ENCODE results near the gene SSBP4. TPM values are rescaled to one million over a fixed set of nuclear protein-coding genes. Genes with fewer than 3 reads are reported as not detected.

SSBP4 gene
- total RNA-seq, 1 donor from 2014 or later, result 57.7 TPM

DNA sequence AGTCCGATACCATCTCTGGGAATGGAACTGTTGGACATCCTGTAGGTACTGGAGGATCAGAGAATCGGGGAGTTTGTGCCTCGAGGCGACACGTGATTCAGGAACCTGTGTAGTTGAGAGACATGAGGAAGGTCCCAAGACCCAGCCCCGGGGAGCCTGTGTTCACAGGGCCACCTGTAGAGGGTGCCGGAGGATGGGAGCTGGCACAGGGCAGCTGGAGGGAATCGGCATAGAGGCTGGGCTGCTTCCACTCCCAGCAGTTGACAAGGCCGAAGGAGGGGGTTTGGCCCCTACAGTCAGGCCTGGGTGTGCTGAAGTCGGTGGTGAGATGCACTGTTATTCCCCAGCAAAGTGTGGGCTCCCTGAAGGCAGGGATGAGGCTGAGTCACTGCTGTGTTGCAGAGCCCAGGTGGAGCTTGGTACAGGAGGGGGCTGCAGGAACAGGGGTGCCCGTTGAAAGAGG lies 21.2 kb downstream of the SSBP4 start:
- DNase-seq (ENCODE audit: low spot score, unreplicated experiment), result no peak
- H3K4me3 Mint-ChIP-seq (ENCODE audit: low read depth), result no peak overlapping the region
- no peaks in the 10 kb centered on the region for H3K9me3 Mint-ChIP-seq (ENCODE audit: low read depth)
- peaks cover 5% of the 10 kb centered on the region for H3K36me3 Mint-ChIP-seq (ENCODE audit: insufficient read depth)
- H3K27me3 Mint-ChIP-seq, result no peaks in the 10 kb centered on the region
- TF ChIP-seq, protein P1, sequence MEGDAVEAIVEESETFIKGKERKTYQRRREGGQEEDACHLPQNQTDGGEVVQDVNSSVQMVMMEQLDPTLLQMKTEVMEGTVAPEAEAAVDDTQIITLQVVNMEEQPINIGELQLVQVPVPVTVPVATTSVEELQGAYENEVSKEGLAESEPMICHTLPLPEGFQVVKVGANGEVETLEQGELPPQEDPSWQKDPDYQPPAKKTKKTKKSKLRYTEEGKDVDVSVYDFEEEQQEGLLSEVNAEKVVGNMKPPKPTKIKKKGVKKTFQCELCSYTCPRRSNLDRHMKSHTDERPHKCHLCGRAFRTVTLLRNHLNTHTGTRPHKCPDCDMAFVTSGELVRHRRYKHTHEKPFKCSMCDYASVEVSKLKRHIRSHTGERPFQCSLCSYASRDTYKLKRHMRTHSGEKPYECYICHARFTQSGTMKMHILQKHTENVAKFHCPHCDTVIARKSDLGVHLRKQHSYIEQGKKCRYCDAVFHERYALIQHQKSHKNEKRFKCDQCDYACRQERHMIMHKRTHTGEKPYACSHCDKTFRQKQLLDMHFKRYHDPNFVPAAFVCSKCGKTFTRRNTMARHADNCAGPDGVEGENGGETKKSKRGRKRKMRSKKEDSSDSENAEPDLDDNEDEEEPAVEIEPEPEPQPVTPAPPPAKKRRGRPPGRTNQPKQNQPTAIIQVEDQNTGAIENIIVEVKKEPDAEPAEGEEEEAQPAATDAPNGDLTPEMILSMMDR (IDR thresholded peaks at IDR 0.05; ENCODE audit: unreplicated experiment), result peak; percentile 27
- peaks cover 22% of the 10 kb centered on the region for H3K4me1 Mint-ChIP-seq (ENCODE audit: low read depth)
- H3K27ac Mint-ChIP-seq, result peak overlapping the region; percentile 82

- H3K4me3 Mint-ChIP-seq (ENCODE audit: low read depth), result no peak overlapping the region
- TF ChIP-seq, protein P1 (IDR thresholded peaks at IDR 0.05; ENCODE audit: unreplicated experiment), result no peak
- H3K4me1 Mint-ChIP-seq (ENCODE audit: low read depth), result peaks cover 22% of the 10 kb centered on the region
- H3K27me3 Mint-ChIP-seq, result no peaks in the 10 kb centered on the region
- peak overlapping the region; percentile 33 for H3K27ac Mint-ChIP-seq
- H3K36me3 Mint-ChIP-seq (ENCODE audit: insufficient read depth), result peaks cover 3% of the 10 kb centered on the region
- no peak for DNase-seq (ENCODE audit: low spot score, unreplicated experiment)
- H3K9me3 Mint-ChIP-seq (ENCODE audit: low read depth), result no peaks in the 10 kb centered on the region
These were observed 22.0 kb downstream of the SSBP4 start for GRCh38 chr19:18440936-18441803.

DNA sequence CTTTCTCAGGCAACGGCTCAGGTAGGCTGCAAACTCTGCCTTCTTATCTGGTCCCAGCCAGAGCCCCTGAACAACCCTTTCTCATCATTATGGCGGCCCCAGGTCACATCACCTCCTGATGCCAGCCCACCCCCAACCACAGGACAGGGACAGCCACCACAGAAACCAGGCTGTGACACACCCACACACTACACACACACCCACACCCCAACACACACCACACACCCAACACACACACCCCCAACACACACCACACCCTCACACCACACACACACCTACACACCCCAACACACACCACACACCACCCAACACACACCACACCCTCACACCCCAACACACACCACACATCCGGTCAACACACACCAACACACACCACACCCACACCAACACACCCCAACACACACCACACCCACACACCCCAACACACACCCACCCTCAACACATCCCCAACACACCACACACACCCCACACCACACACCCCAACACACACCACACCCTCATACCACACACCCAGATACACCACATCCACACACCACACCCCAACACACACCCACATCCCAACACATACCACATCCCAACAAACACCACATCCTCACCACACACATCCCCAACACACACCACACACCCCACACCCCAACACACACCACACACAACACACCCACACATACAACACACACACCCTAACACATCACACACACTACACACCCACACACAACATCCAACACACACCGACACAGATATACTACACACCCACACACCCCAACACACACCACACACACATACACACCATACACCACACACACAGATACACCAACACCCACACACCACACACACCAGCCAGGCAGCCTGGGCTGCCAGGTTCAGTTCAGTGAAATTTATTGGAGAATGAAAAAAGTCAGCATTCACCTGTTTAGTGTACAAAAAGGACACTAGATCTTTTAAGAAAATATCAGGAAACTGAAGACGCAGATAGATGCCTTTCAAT lies 22.9 kb downstream of the SSBP4 start:
- Mint-ChIP-seq H3K36me3 (ENCODE audit: insufficient read depth) (peaks cover 3% of the 10 kb centered on the region), H3K27ac (no peak overlapping the region), H3K4me3 (ENCODE audit: low read depth) (no peak overlapping the region), H3K9me3 (ENCODE audit: low read depth) (no peaks in the 10 kb centered on the region), H3K27me3 (no peaks in the 10 kb centered on the region), H3K4me1 (ENCODE audit: low read depth) (peaks cover 19% of the 10 kb centered on the region)
- TF ChIP-seq, protein P1 (IDR thresholded peaks at IDR 0.05; ENCODE audit: unreplicated experiment), result no peak
- DNase-seq (ENCODE audit: low spot score, unreplicated experiment), result no peak

- Mint-ChIP-seq H3K9me3 (ENCODE audit: low read depth) (no peaks in the 10 kb centered on the region), H3K36me3 (ENCODE audit: insufficient read depth) (peaks cover 3% of the 10 kb centered on the region), H3K4me1 (ENCODE audit: low read depth) (peaks cover 19% of the 10 kb centered on the region), H3K27me3 (no peaks in the 10 kb centered on the region), H3K4me3 (ENCODE audit: low read depth) (no peak overlapping the region), H3K27ac (no peak overlapping the region)
- TF ChIP-seq, protein P1 (IDR thresholded peaks at IDR 0.05; ENCODE audit: unreplicated experiment), result no peak
- DNase-seq (ENCODE audit: low spot score, unreplicated experiment), result no peak
These were observed 23.7 kb downstream of the SSBP4 start for GRCh38 chr19:18442941-18443340.

- H3K4me3 Mint-ChIP-seq (ENCODE audit: low read depth), result no peak overlapping the region
- H3K27me3 Mint-ChIP-seq, result no peaks in the 10 kb centered on the region
- peaks cover 3% of the 10 kb centered on the region for H3K36me3 Mint-ChIP-seq (ENCODE audit: insufficient read depth)
- peaks cover 19% of the 10 kb centered on the region for H3K4me1 Mint-ChIP-seq (ENCODE audit: low read depth)
- H3K9me3 Mint-ChIP-seq (ENCODE audit: low read depth), result no peaks in the 10 kb centered on the region
- H3K27ac Mint-ChIP-seq, result no peak overlapping the region
- no peak for DNase-seq (ENCODE audit: low spot score, unreplicated experiment)
- TF ChIP-seq, protein P1 (IDR thresholded peaks at IDR 0.05; ENCODE audit: unreplicated experiment), result no peak
These were observed 24.2 kb downstream of the SSBP4 start for GRCh38 chr19:18443406-18443805.
